Small intestine (tissue), 7 donors: ENCODE data around the gene KRTAP5-10. TPM values are rescaled to one million over a fixed set of nuclear protein-coding genes. Genes with fewer than 3 reads are reported as not detected.

Experiments
- DNase-seq, 2 donors: peaks; one replicate each; pipeline versions ENCODE4 v3.0.0 to v3.0.0-alpha.2; 2013
- FAIRE-seq: peaks from 2 replicates; lab custom pipeline; 2012; peaks lifted over from hg19 to GRCh38; lab: Jason Lieb, UNC
- H3K27ac ChIP-seq, 3 donors: one replicate each; pipeline ENCODE4 v1.5.1; 2013; ENCODE audit warnings: low read length in 2 of 3, mild to moderate bottlenecking in 2 of 3, control low read depth in 1 of 3, inconsistent platforms in 1 of 3, low read depth in 1 of 3, moderate library complexity in 1 of 3
- H3K27me3 ChIP-seq, 3 donors: one replicate each; pipeline ENCODE4 v1.6.1; 2013; ENCODE audit warnings: low read length in 3 of 3, inconsistent platforms in 1 of 3; ENCODE audit not compliant: control insufficient read depth in 3 of 3, insufficient read depth in 3 of 3
- H3K36me3 ChIP-seq, 3 donors: one replicate each; pipeline ENCODE4 v1.6.1; 2013; ENCODE audit warnings: low read length in 3 of 3, inconsistent platforms in 1 of 3, low read depth in 1 of 3, mild to moderate bottlenecking in 1 of 3, moderate library complexity in 1 of 3; ENCODE audit not compliant: control insufficient read depth in 3 of 3, insufficient read depth in 2 of 3
- H3K4me1 ChIP-seq, 3 donors: one replicate each; pipeline ENCODE4 v1.6.1; 2013; ENCODE audit warnings: low read length in 2 of 3, inconsistent platforms in 1 of 3, low read depth in 1 of 3, mild to moderate bottlenecking in 1 of 3, moderate library complexity in 1 of 3; ENCODE audit not compliant: control insufficient read depth in 3 of 3, insufficient read depth in 2 of 3
- H3K4me3 ChIP-seq, 3 donors: one replicate each; pipeline ENCODE4 v1.5.1; 2013; ENCODE audit warnings: low read length in 3 of 3, control low read depth in 1 of 3, inconsistent platforms in 1 of 3, low read depth in 1 of 3, mild to moderate bottlenecking in 1 of 3, moderate library complexity in 1 of 3
- H3K9me3 ChIP-seq, 2 donors: one replicate each; pipeline ENCODE4 v1.6.1; 2013; ENCODE audit warnings: low read depth in 1 of 2, low read length in 1 of 2; ENCODE audit not compliant: control insufficient read depth in 2 of 2, insufficient read depth in 1 of 2
- WGBS, 3 donors: extraction: QIAGEN DNeasy Blood & Tissue Kit; methylation state at CpG; one replicate each; pipeline ENCODE4 v1.1.7; 2013; 5-methylcytosine and 5-hydroxymethylcytosine counted together
- polyA plus RNA-seq, 4 donors: library from polyadenylated mRNA; stranded (reverse) in 3 of 4; unstranded in 1 of 4; fragments of 200-250 nt in 3 of 4; fragments of 120-200 nt in 1 of 4; gene quantifications; one replicate each; pipeline versions ENCODE4 v1.2.1 to v1.2.3, GENCODE V29; 2013
- donor health status: healthy with polysubstance abuse.
- donor health status: control.
- donor health status: control.
- donor health status: Bipolar disorder and iron deficiency.
- donor health status: healthy.

KRTAP5-10 gene
- polyA plus RNA-seq, 4 donors: 0.07 to 0.30 TPM; not detected in 2

DNA sequence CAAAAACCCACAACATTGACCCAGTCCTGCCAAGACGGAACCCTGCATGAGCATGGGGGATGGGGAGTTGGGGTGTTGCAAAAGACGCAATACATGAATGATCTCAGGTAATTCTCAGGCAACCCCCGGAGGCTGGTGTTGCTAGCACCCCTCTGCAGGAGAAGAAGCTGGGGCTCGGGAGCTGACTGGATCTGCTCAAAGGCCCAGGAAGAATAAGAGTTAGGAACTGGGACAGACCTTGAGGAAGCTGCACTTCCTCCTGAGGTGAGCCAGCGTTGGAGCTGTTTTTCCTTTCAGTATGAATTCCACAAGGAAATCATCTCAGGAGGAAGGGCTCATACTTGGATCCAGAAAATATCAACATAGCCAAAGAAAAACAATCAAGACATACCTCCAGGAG lies 17.2 kb upstream of the KRTAP5-10 start, which contains the start of gene KRTAP5-9:
TSS of gene KRTAP5-9 (plus strand) at position 301 of the 400 bp plus-strand sequence. CDS start 238 bp downstream, outside the sequence.
- WGBS, 3 donors: 78 to 94% (median 84%) methylated on average over 5 of the region's 5 CpGs
- H3K27ac ChIP-seq: no peak within 1 kb of the TSS
- no peak within 1 kb of the TSS for H3K4me3 ChIP-seq
- FAIRE-seq: no peak
- H3K4me1 ChIP-seq: peaks cover 2 to 5% (median 4%) of the 10 kb centered on the region in 3 donors
- peaks cover 0 to 2% (median 0%) of the 10 kb centered on the region in 3 donors for H3K27me3 ChIP-seq
- H3K9me3 ChIP-seq: peaks cover 0 to 12% of the 10 kb centered on the region in 2 donors
- H3K36me3 ChIP-seq: no peaks in the 10 kb centered on the region
- DNase-seq: no peak

DNA sequence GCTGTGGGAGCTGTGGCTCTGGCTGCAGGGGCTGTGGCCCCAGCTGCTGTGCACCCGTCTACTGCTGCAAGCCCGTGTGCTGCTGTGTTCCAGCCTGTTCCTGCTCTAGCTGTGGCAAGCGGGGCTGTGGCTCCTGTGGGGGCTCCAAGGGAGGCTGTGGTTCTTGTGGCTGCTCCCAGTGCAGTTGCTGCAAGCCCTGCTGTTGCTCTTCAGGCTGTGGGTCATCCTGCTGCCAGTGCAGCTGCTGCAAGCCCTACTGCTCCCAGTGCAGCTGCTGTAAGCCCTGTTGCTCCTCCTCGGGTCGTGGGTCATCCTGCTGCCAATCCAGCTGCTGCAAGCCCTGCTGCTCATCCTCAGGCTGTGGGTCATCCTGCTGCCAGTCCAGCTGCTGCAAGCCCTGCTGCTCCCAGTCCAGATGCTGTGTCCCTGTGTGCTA lies 16.6 kb upstream of the KRTAP5-10 start:
- peaks cover 0 to 12% of the 10 kb centered on the region in 2 donors for H3K9me3 ChIP-seq
- H3K27ac ChIP-seq: no peak overlapping the region
- DNase-seq (no peak), FAIRE-seq (no peak)
- no peaks in the 10 kb centered on the region for H3K27me3 ChIP-seq
- WGBS, 3 donors: 33 to 64% (median 44%) methylated on average over 5 of the region's 5 CpGs
- no peaks in the 10 kb centered on the region for H3K36me3 ChIP-seq
- peaks cover 2 to 4% (median 4%) of the 10 kb centered on the region in 3 donors for H3K4me1 ChIP-seq
- no peak overlapping the region for H3K4me3 ChIP-seq

DNA sequence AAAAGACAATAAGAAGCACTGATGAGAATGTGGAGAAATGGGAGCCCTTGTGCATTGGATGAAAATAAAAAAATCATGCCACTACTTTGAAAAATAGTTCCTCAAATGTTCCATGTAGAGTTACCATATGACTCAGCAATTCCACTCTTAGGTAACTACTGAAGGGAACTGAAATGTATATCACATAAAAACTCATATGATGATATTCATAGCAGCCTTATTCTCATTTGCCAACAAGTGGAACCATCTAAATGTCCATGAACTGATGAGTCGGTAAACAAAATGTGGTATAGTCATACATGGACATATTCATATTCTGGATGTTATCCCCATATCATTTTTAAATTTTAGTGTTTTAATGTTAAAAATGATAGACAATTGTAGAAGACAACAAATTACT lies 13.7 kb upstream of the KRTAP5-10 start:
- FAIRE-seq (no peak), DNase-seq (no peak)
- WGBS, 3 donors: 92 to 98% (median 93%) methylated on average over 1 of the region's 1 CpG
- H3K9me3 ChIP-seq: peaks cover 0 to 5% of the 10 kb centered on the region in 2 donors
- H3K4me3 ChIP-seq: no peak overlapping the region
- H3K4me1 ChIP-seq: no peaks in the 10 kb centered on the region
- no peaks in the 10 kb centered on the region for H3K27me3 ChIP-seq
- H3K36me3 ChIP-seq: no peaks in the 10 kb centered on the region
- no peak overlapping the region for H3K27ac ChIP-seq

DNA sequence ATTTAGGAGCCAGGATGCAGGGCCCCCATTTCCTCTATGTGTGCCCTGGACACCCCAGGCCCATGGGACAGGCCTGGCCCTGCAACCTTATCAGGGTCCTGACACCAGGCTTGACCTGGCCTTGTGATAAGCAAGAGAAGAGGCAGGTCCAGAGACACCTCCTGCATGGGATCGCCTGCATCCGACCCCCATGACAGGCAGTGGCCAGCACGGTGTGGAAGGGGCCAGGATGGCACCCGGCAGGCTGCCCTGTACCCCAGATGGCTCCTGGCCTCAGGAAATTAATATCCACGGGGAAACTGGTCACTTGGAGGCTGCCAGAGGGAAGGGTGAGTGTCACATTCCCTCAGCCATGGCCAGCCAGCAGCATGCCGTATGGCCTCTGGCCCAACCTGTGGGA lies 10.4 kb upstream of the KRTAP5-10 start:
- 82 to 90% (median 88%) methylated on average over 6 of the region's 6 CpGs for WGBS, 3 donors
- no peaks in the 10 kb centered on the region for H3K9me3 ChIP-seq
- FAIRE-seq: no peak
- no peaks in the 10 kb centered on the region for H3K36me3 ChIP-seq
- no peak for DNase-seq
- H3K4me1 ChIP-seq: no peaks in the 10 kb centered on the region
- H3K27ac ChIP-seq: no peak overlapping the region
- H3K27me3 ChIP-seq: no peaks in the 10 kb centered on the region
- no peak overlapping the region for H3K4me3 ChIP-seq

- no peak for DNase-seq
- Histone ChIP-seq H3K27me3 (no peaks in the 10 kb centered on the region), H3K36me3 (no peaks in the 10 kb centered on the region), H3K27ac (no peak overlapping the region), H3K4me1 (no peaks in the 10 kb centered on the region), H3K4me3 (no peak overlapping the region), H3K9me3 (no peaks in the 10 kb centered on the region)
- 87 to 92% (median 92%) methylated on average over 8 to 11 of the region's 11 CpGs for WGBS, 3 donors
- no peak for FAIRE-seq
Measured at GRCh38 chr11:71555508-71555907, 9.9 kb upstream of the KRTAP5-10 start.

DNA sequence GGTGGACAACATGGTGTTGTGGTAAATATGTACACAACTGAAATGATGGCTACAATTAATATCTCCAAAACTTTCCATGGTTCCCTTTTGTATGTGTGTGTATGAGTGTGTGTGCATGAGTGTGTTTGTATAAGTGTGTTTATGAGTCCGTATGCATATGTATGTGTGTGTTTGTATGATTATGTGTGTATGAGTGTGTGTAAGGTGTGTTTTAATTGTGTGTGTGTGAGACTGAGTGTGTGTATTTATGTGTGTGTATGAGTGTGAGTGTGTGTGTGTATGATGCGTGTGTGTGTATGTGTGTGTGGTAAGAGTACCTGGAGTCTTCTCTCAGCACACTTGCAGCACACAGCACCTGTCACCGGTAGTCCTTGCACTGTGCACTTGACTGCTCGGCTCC lies 9.3 kb upstream of the KRTAP5-10 start:
- FAIRE-seq: no peak
- DNase-seq: no peak
- no peak overlapping the region for H3K4me3 ChIP-seq
- no peaks in the 10 kb centered on the region for H3K4me1 ChIP-seq
- H3K27me3 ChIP-seq: no peaks in the 10 kb centered on the region
- H3K9me3 ChIP-seq: no peaks in the 10 kb centered on the region
- WGBS, 3 donors: 84 to 91% (median 84%) methylated on average over 4 of the region's 4 CpGs
- H3K36me3 ChIP-seq: no peaks in the 10 kb centered on the region
- no peak overlapping the region for H3K27ac ChIP-seq

DNA sequence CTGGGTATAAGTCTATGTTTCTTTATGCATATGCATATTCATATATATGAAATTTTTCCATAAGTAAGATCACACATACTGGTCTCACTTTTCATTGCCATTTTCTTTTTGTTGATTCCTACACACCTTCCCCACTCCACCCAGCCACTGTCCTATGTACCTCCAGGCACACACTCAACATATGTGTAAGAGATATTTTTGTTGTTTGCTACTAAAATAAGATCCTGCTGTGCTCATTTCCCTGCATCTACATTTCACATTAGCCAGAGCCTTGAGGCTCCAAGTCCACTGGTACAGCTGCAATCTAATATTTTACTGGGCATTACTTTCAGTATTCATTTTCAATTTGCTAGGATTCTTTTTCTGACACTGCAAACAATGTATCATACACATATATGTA lies 8.1 kb upstream of the KRTAP5-10 start:
- no peaks in the 10 kb centered on the region for H3K36me3 ChIP-seq
- no peaks in the 10 kb centered on the region for H3K4me1 ChIP-seq
- H3K27me3 ChIP-seq: no peaks in the 10 kb centered on the region
- H3K27ac ChIP-seq: no peak overlapping the region
- no peak overlapping the region for H3K4me3 ChIP-seq
- FAIRE-seq (no peak), DNase-seq (no peak)
- H3K9me3 ChIP-seq: peaks cover 0 to 2% of the 10 kb centered on the region in 2 donors

DNA sequence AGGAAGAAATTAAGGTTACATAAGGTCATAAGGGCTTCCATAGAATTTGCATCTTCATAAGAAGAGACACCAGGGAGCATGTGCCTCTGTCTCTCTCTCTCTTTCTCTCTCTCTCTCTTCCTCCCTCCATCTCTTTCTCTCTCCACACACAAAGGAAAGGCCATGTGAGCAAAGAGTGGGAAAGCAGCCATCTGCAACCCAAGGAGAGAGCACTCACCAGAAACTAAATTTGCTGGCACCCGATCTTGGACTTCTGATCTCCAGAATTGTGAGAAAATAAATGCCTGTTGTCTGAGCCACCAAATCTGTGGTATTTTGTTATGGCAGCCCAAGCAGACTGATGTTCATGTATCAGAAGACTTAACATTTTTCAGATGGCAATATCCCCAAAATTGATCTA lies 6.4 kb upstream of the KRTAP5-10 start:
- FAIRE-seq (no peak), DNase-seq (no peak)
- no peaks in the 10 kb centered on the region for H3K27me3 ChIP-seq
- no peaks in the 10 kb centered on the region for H3K36me3 ChIP-seq
- H3K9me3 ChIP-seq: peaks cover 0 to 2% of the 10 kb centered on the region in 2 donors
- no peaks in the 10 kb centered on the region for H3K4me1 ChIP-seq
- no peak overlapping the region for H3K27ac ChIP-seq
- no peak overlapping the region for H3K4me3 ChIP-seq
- 79 to 92% (median 86%) methylated on average over 1 of the region's 1 CpG for WGBS, 3 donors

DNA sequence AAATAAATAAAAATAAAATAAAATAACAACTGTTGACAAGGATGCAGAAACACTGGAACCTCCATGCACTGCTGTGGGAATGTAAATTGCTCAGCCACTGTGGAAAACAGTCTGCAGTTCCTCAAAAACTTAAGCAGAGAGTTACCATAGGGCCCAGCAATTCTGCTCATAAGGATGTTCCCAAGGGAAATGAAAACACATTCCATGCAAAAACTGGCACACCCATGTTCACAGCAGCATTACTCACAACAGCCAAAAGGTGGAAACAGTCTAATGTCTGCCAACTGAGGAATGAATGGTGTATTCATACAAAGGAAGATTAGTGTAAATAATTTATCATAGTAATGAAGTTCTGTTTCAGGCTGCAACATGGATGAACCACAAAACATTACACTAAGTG lies 3.2 kb upstream of the KRTAP5-10 start:
- Histone ChIP-seq H3K27ac (no peak overlapping the region), H3K9me3 (peaks cover 0 to 2% of the 10 kb centered on the region in 2 donors), H3K4me3 (no peak overlapping the region), H3K4me1 (peaks cover 0 to 2% (median 0%) of the 10 kb centered on the region in 3 donors), H3K27me3 (peaks cover 0 to 2% (median 0%) of the 10 kb centered on the region in 3 donors), H3K36me3 (no peaks in the 10 kb centered on the region)
- DNase-seq (no peak), FAIRE-seq (no peak)
